ENCODE data around the gene ROMO1.

DNA sequence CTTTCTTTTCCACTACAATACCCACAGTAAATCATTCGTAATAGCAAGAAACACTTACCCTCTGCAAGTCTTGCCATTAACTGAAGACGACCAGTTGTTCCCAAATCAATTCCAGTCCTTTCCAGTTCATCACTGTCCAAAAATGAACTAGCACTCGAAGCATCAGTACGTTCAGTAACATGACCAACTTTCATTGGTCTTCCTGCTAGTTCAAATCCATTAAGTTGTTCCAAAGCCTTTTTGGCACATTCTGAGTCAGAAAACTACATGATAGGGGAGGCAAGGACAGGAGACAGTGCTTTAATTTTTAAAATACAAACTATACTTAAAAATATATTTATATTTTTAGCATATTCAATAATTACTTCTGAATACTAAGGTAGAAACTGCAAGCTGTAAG, 14.9 kb downstream of the ROMO1 start:
- TF ChIP-seq, protein P1, sequence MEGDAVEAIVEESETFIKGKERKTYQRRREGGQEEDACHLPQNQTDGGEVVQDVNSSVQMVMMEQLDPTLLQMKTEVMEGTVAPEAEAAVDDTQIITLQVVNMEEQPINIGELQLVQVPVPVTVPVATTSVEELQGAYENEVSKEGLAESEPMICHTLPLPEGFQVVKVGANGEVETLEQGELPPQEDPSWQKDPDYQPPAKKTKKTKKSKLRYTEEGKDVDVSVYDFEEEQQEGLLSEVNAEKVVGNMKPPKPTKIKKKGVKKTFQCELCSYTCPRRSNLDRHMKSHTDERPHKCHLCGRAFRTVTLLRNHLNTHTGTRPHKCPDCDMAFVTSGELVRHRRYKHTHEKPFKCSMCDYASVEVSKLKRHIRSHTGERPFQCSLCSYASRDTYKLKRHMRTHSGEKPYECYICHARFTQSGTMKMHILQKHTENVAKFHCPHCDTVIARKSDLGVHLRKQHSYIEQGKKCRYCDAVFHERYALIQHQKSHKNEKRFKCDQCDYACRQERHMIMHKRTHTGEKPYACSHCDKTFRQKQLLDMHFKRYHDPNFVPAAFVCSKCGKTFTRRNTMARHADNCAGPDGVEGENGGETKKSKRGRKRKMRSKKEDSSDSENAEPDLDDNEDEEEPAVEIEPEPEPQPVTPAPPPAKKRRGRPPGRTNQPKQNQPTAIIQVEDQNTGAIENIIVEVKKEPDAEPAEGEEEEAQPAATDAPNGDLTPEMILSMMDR (IDR thresholded peaks at IDR 0.05) = no peak
- TF ChIP-seq POLR2AphosphoS5 (IDR thresholded peaks at IDR 0.05; ENCODE audit: insufficient read depth in 1 of 2, low read depth in 1 of 2) = no peak

Data from vagina (tissue), 2 donors.